MM.1S (cell line): Measurements from ENCODE around the gene CUTA.

Source experiments
- EZH2 ChIP-seq: fragments of 300-600 bp; sonication (generic); optimal IDR thresholded peaks from 2 replicates; pipeline ENCODE3; 2017; ENCODE audit warnings: low read depth, mild to moderate bottlenecking, antibody characterized with exemption, low read length, mixed read lengths
- EZH2phosphoT487 ChIP-seq: fragments of 300-600 bp; sonication (generic); IDR thresholded peaks from 2 replicates; pipeline ENCODE4 v1.6.1; 2018; ENCODE audit warnings: antibody characterized with exemption, low read length
- TF ChIP-seq, protein P1 (sequence below): fragments of 300-600 bp; sonication (generic); IDR thresholded peaks from 2 replicates; pipeline ENCODE4 v1.5.1; 2016; ENCODE audit warnings: antibody characterized with exemption, low read length, mixed read lengths

DNA sequence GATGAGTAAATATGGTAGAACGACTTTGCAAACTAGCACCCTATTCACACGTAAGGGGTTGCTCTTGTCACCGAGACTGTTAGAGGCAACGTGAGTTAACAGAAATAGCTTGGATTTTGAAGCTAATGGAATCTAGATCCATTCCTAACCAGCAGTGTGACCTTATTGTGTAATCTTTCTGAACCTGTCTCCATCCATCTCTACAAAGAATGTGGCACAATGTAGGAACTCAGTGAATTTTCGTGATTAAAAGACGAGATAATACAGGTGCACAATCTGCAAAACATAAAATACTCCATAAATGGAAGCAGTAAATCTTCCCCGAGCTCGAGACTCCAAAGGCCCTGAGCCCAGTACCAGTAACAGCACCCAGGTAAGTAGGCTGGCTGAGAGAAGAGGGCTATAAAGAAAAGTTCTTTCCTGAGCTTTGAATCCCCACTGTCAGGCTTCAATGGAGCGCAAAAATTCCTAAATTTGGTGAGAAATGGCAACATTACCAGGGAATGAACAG lies 27.1 kb downstream of the CUTA start:
- TF ChIP-seq, protein P1, sequence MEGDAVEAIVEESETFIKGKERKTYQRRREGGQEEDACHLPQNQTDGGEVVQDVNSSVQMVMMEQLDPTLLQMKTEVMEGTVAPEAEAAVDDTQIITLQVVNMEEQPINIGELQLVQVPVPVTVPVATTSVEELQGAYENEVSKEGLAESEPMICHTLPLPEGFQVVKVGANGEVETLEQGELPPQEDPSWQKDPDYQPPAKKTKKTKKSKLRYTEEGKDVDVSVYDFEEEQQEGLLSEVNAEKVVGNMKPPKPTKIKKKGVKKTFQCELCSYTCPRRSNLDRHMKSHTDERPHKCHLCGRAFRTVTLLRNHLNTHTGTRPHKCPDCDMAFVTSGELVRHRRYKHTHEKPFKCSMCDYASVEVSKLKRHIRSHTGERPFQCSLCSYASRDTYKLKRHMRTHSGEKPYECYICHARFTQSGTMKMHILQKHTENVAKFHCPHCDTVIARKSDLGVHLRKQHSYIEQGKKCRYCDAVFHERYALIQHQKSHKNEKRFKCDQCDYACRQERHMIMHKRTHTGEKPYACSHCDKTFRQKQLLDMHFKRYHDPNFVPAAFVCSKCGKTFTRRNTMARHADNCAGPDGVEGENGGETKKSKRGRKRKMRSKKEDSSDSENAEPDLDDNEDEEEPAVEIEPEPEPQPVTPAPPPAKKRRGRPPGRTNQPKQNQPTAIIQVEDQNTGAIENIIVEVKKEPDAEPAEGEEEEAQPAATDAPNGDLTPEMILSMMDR: no peak
- no peak for TF ChIP-seq EZH2phosphoT487
- TF ChIP-seq EZH2: no peak
